ENCODE data around the gene HPCAL4. TPM values are rescaled to one million over a fixed set of nuclear protein-coding genes. Genes with fewer than 3 reads are reported as not detected.

The HPCAL4 gene
- total RNA-seq, 1 donor from 2014 or later = 0.20 TPM

Other genes starting within 250 kb of the HPCAL4 start
- 4.1 TPM for gene BMP8A, start 199.8 kb downstream of the HPCAL4 start, total RNA-seq
- gene PABPC4, start 114.6 kb downstream of the HPCAL4 start, total RNA-seq = 211 TPM
- gene HEYL, start 51.8 kb downstream of the HPCAL4 start, total RNA-seq = 8.5 TPM
- gene NT5C1A, start 19.3 kb downstream of the HPCAL4 start, total RNA-seq = 2.9 TPM
- gene PPIE, start 47.4 kb upstream of the HPCAL4 start, total RNA-seq = 39.3 TPM
- gene OXCT2, start 79.9 kb upstream of the HPCAL4 start, total RNA-seq = 0.95 TPM
- 1.8 TPM for gene BMP8B, start 97.4 kb upstream of the HPCAL4 start, total RNA-seq
- 13.4 TPM for gene TRIT1, start 192.1 kb upstream of the HPCAL4 start, total RNA-seq
- gene MYCL, start 210.5 kb upstream of the HPCAL4 start, total RNA-seq = 4.4 TPM